ENCODE results near the gene KCNQ2. TPM values are rescaled to one million over a fixed set of nuclear protein-coding genes. Genes with fewer than 3 reads are reported as not detected.

The KCNQ2 gene
- total and polyA plus RNA-seq, 4 donors = not detected

GRCh38 chr20:63501818-63502670 is 29.6 kb upstream of the KCNQ2 start:
- Histone ChIP-seq H3K4me3 (ENCODE audit: low read depth in 1 of 3, low read length in 3 of 3) (no peak overlapping the region), H3K4me1 (ENCODE audit: control insufficient read depth in 4 of 4, insufficient read depth in 4 of 4, low read length in 3 of 4) (peaks cover 0 to 6% (median 2%) of the 10 kb centered on the region in 4 donors), H3K27me3 (ENCODE audit: control insufficient read depth in 4 of 4, insufficient read depth in 4 of 4, low read length in 3 of 4) (peaks cover 0 to 9% (median 2%) of the 10 kb centered on the region in 4 donors), H3K9ac (ENCODE audit: low read depth in 1 of 2, low read length in 2 of 2) (no peak overlapping the region), H3K27ac (ENCODE audit: low read depth in 1 of 2, low read length in 2 of 2) (no peak overlapping the region), H3K9me3 (ENCODE audit: control insufficient read depth in 4 of 4, low read length in 3 of 4) (peaks cover 0 to 6% (median 4%) of the 10 kb centered on the region in 4 donors), H3K36me3 (ENCODE audit: control insufficient read depth in 4 of 4, insufficient read depth in 3 of 4, low read depth in 1 of 4, low read length in 3 of 4) (no peaks in the 10 kb centered on the region)
- no peak for DNase-seq (ENCODE audit: low spot score)
- 27% methylated on average over 26 of the region's 26 CpGs for WGBS
- TF ChIP-seq NR2F2 (IDR thresholded peaks at IDR 0.05) (no peak), ATF3 (IDR thresholded peaks at IDR 0.05) (no peak), REST (IDR thresholded peaks at IDR 0.05) (no peak), CTCF (IDR thresholded peaks at IDR 0.05; ENCODE audit: low read depth, low read length, missing input control) (no peak), ZBTB33 (IDR thresholded peaks at IDR 0.05) (no peak), SP1 (IDR thresholded peaks at IDR 0.05) (no peak), HNF4G (IDR thresholded peaks at IDR 0.05) (no peak), FOXA2 (IDR thresholded peaks at IDR 0.05) (no peak), RXRA (IDR thresholded peaks at IDR 0.05) (no peak), GABPA (IDR thresholded peaks at IDR 0.05 in 1 of 2, conservative IDR thresholded peaks at IDR 0.05 in 1 of 2) (no peak), HNF4A (conservative IDR thresholded peaks at IDR 0.05) (no peak), YY1 (IDR thresholded peaks at IDR 0.05) (no peak), MAX (IDR thresholded peaks at IDR 0.05) (no peak)
